ENCODE data around the gene FTO.

DNA sequence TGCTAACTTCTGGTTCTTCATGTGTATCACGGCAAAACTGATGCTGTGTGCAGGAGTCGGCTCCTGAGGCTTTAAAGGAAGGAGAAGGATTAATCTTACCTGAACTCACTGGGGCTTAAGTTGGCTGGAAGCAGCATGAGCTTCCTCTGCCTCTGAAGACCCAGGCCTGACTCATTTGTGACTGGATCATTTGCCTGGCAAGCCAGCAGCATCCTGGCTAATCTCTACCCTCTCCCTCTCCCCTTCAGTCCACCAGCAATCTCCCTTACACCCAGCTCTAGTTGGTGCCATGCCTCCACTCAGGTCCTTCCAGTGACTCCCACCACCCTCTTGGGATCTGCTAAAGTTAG lies 432.3 kb downstream of the FTO start:
- TF ChIP-seq POLR2AphosphoS5 (IDR thresholded peaks at IDR 0.05; ENCODE audit: low read depth, low read length), result no peak
- TF ChIP-seq, protein P1, sequence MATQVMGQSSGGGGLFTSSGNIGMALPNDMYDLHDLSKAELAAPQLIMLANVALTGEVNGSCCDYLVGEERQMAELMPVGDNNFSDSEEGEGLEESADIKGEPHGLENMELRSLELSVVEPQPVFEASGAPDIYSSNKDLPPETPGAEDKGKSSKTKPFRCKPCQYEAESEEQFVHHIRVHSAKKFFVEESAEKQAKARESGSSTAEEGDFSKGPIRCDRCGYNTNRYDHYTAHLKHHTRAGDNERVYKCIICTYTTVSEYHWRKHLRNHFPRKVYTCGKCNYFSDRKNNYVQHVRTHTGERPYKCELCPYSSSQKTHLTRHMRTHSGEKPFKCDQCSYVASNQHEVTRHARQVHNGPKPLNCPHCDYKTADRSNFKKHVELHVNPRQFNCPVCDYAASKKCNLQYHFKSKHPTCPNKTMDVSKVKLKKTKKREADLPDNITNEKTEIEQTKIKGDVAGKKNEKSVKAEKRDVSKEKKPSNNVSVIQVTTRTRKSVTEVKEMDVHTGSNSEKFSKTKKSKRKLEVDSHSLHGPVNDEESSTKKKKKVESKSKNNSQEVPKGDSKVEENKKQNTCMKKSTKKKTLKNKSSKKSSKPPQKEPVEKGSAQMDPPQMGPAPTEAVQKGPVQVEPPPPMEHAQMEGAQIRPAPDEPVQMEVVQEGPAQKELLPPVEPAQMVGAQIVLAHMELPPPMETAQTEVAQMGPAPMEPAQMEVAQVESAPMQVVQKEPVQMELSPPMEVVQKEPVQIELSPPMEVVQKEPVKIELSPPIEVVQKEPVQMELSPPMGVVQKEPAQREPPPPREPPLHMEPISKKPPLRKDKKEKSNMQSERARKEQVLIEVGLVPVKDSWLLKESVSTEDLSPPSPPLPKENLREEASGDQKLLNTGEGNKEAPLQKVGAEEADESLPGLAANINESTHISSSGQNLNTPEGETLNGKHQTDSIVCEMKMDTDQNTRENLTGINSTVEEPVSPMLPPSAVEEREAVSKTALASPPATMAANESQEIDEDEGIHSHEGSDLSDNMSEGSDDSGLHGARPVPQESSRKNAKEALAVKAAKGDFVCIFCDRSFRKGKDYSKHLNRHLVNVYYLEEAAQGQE (IDR thresholded peaks at IDR 0.05; ENCODE audit: insufficient read depth in 1 of 2, low read depth in 2 of 2, low read length in 2 of 2), result no peak

Measured in PFSK-1 (cell line).